Limb (tissue), 2 donors: Measurements from ENCODE around the gene C12orf76.

Experiments
- DNase-seq, 2 donors: peaks; one replicate each; pipeline ENCODE4 v3.0.0-alpha.2; 2016; ENCODE audit errors: extremely low spot score in 2 of 2

The C12orf76 gene

GRCh38 chr12:109995686-109996482, 52.4 kb downstream of the C12orf76 start, which contains the start of gene GIT2:
TSS of gene GIT2 (minus strand) at chr12:109996368. CDS start at chr12:109996224, 144 bp downstream.
- DNase-seq, result peak; percentile 91 to 94

GRCh38 chr12:109995361-109995685, 53.0 kb downstream of the C12orf76 start:
- no peak for DNase-seq

GRCh38 chr12:109994401-109995175, 53.7 kb downstream of the C12orf76 start:
- DNase-seq, result no peak

GRCh38 chr12:109993091-109993490, 55.2 kb downstream of the C12orf76 start:
- DNase-seq, result no peak

- no peak for DNase-seq
These were observed 56.7 kb downstream of the C12orf76 start for GRCh38 chr12:109991586-109991985.
